ENCODE results near the gene GRAMD1A.
"Not testable (repeated sequence)": the region's sequence is repeated elsewhere in the genome, so short reads cannot be mapped to it uniquely, and the experiment has no call there.

GRAMD1A gene

GRCh38 chr19:35038623-35039512 lies 38.7 kb downstream of the GRAMD1A start:
- DNase-seq: no peak

- no peak for DNase-seq
Measured at GRCh38 chr19:35039881-35040825, 40.0 kb downstream of the GRAMD1A start.

- DNase-seq: no peak
Measured at GRCh38 chr19:35040826-35041547, 40.9 kb downstream of the GRAMD1A start.

GRCh38 chr19:35041548-35042055 lies 41.5 kb downstream of the GRAMD1A start, which contains the start of gene HPN:
TSS of gene HPN (plus strand) at chr19:35041721. CDS start at chr19:35042507, 786 bp downstream.
- no peak for DNase-seq

GRCh38 chr19:35042056-35042730 lies 42.1 kb downstream of the GRAMD1A start:
- no peak for DNase-seq

- DNase-seq: no peak
Measured at GRCh38 chr19:35042954-35043604, 43.0 kb downstream of the GRAMD1A start.

GRCh38 chr19:35043906-35044305 lies 43.8 kb downstream of the GRAMD1A start:
- DNase-seq: no peak

- peak; percentile 40 for DNase-seq
Measured at GRCh38 chr19:35044317-35045117, 44.4 kb downstream of the GRAMD1A start.

GRCh38 chr19:35045667-35046300 lies 45.7 kb downstream of the GRAMD1A start:
- no peak for DNase-seq

- DNase-seq: no peak
Measured at GRCh38 chr19:35046461-35046860, 46.3 kb downstream of the GRAMD1A start.

GRCh38 chr19:35048911-35049411 lies 48.8 kb downstream of the GRAMD1A start:
- no peak for DNase-seq

GRCh38 chr19:35049456-35049855 lies 49.3 kb downstream of the GRAMD1A start:
- DNase-seq: no peak

GRCh38 chr19:35050662-35051061 lies 50.5 kb downstream of the GRAMD1A start:
- DNase-seq: not testable (repeated sequence)

GRCh38 chr19:35051268-35051667 lies 51.1 kb downstream of the GRAMD1A start:
- not testable (repeated sequence) for DNase-seq

GRCh38 chr19:35051796-35052195 lies 51.7 kb downstream of the GRAMD1A start:
- no peak for DNase-seq

- no peak for DNase-seq
Measured at GRCh38 chr19:35052599-35053190, 52.6 kb downstream of the GRAMD1A start.

- no peak for DNase-seq
Measured at GRCh38 chr19:35053667-35054293, 53.7 kb downstream of the GRAMD1A start.

GRCh38 chr19:35054626-35055025 lies 54.5 kb downstream of the GRAMD1A start:
- DNase-seq: no peak

GRCh38 chr19:35055715-35056179 lies 55.6 kb downstream of the GRAMD1A start:
- DNase-seq: no peak
